IMR-90 (cell line): ENCODE results near the gene SBF2. TPM values are rescaled to one million over a fixed set of nuclear protein-coding genes. Genes with fewer than 3 reads are reported as not detected.

Experiments used
- ATAC-seq: fragments of 200-7000 bp; cut with Tn5 transposase; 2 replicates; pipeline ENCODE4 v1.9.1; 2020; ENCODE audit warnings: low read depth, mild to moderate bottlenecking, moderate library complexity
- BruUV-seq: library from RNA; stranded (reverse); fragments of 400-500 nt; replicated peaks from 2 replicates; lab custom pipeline; 2021; lab: Mats Ljungman, UMichigan
- CTCF ChIA-PET: fragments of 300-600 bp; formaldehyde crosslinking; extraction: SDS; loops from one replicate; lab custom pipeline; 2021; ENCODE audit warnings: antibody characterized with exemption; lab: Yijun Ruan, JAX
- POLR2A ChIA-PET: fragments of 300-600 bp; sonication (Branson Sonifier 250); formaldehyde crosslinking; loops from one replicate; lab custom pipeline; 2022; ENCODE audit warnings: antibody characterized with exemption; ENCODE audit not compliant: unreplicated experiment; lab: Charles Lee
- DNase-seq: peaks from one replicate; pipeline ENCODE4 v3.0.0; 2013
- H2AFZ ChIP-seq: replicated peaks from 2 replicates; pipeline ENCODE3; 2013; ENCODE audit warnings: low read length, mild to moderate bottlenecking; ENCODE audit not compliant: poor library complexity
- H2AK5ac ChIP-seq: 2 replicates; pipeline ENCODE4 v1.6.1; 2013; ENCODE audit warnings: low read depth, low read length, inconsistent platforms
- H2AK9ac ChIP-seq: replicated peaks from 2 replicates; pipeline ENCODE3; 2013; ENCODE audit warnings: mild to moderate bottlenecking, low read depth, low read length, moderate library complexity; ENCODE audit not compliant: poor library complexity
- H2BK120ac ChIP-seq: 2 replicates; pipeline ENCODE4 v1.6.1; 2013; ENCODE audit warnings: low read depth, low read length, inconsistent platforms
- H2BK15ac ChIP-seq: 3 replicates; pipeline ENCODE4 v1.6.1; 2013; ENCODE audit warnings: low read depth, low read length, inconsistent platforms
- H2BK20ac ChIP-seq: 2 replicates; pipeline ENCODE4 v1.6.1; 2013; ENCODE audit warnings: low read depth, mild to moderate bottlenecking, inconsistent platforms, low read length, moderate library complexity
- H2BK5ac ChIP-seq: 2 replicates; pipeline ENCODE4 v1.6.1; 2013; ENCODE audit warnings: mild to moderate bottlenecking, low read depth, low read length, inconsistent platforms; ENCODE audit not compliant: poor library complexity, severe bottlenecking
- H3K14ac ChIP-seq: replicated peaks from 2 replicates; pipeline ENCODE4 v1.6.1; 2013; ENCODE audit warnings: low read depth, low read length, inconsistent platforms
- H3K18ac ChIP-seq: 2 replicates; pipeline ENCODE4 v1.6.1; 2013; ENCODE audit warnings: low read depth, low read length, control low read depth
- H3K23ac ChIP-seq: 2 replicates; pipeline ENCODE4 v1.6.1; 2013; ENCODE audit warnings: low read depth, low read length, inconsistent platforms
- H3K27ac ChIP-seq: 2 replicates; pipeline ENCODE4 v1.5.1; 2013; ENCODE audit warnings: mild to moderate bottlenecking, control low read depth, low read length; ENCODE audit not compliant: insufficient read depth
- H3K27me3 ChIP-seq: 2 replicates; pipeline ENCODE4 v1.6.1; 2013; ENCODE audit warnings: low read length; ENCODE audit not compliant: control insufficient read depth, insufficient read depth
- H3K36me3 ChIP-seq: 2 replicates; pipeline ENCODE4 v1.6.1; 2013; ENCODE audit warnings: low read length, mixed read lengths; ENCODE audit not compliant: control insufficient read depth, insufficient read depth
- H3K4ac ChIP-seq: 2 replicates; pipeline ENCODE4 v1.6.1; 2013; ENCODE audit warnings: low read depth, low read length, inconsistent platforms
- H3K4me1 ChIP-seq: 2 replicates; pipeline ENCODE4 v1.6.1; 2013; ENCODE audit warnings: low read length, mixed read lengths; ENCODE audit not compliant: control insufficient read depth, insufficient read depth
- H3K4me2 ChIP-seq: 2 replicates; pipeline ENCODE4 v1.6.1; 2013; ENCODE audit warnings: low read depth, mild to moderate bottlenecking, control low read depth, low read length, moderate library complexity
- H3K4me3 ChIP-seq: 2 replicates; pipeline ENCODE4 v1.5.1; 2013; ENCODE audit warnings: low read depth, mild to moderate bottlenecking, control low read depth, low read length, moderate library complexity; ENCODE audit not compliant: insufficient read depth
- H3K56ac ChIP-seq: 2 replicates; pipeline ENCODE4 v1.6.1; 2013; ENCODE audit warnings: low read length, inconsistent platforms; ENCODE audit not compliant: insufficient read depth; ENCODE audit errors: extremely low read depth
- H3K79me1 ChIP-seq, 2 experiments: 2 replicates each; pipeline ENCODE4 v1.6.1; 2013; ENCODE audit warnings: low read length in 2 of 2, inconsistent platforms in 1 of 2, low read depth in 1 of 2
- H3K9ac ChIP-seq: 2 replicates; pipeline ENCODE4 v1.6.1; 2013; ENCODE audit warnings: low read depth, low read length, control low read depth
- H3K9me1 ChIP-seq: 2 replicates; pipeline ENCODE4 v1.6.1; 2013; ENCODE audit warnings: low read length, inconsistent platforms; ENCODE audit not compliant: insufficient read depth
- H3K9me3 ChIP-seq: 2 replicates; pipeline ENCODE4 v1.6.1; 2013; ENCODE audit warnings: low read length; ENCODE audit not compliant: control insufficient read depth, insufficient read depth
- H4K20me1 ChIP-seq: 2 replicates; pipeline ENCODE4 v1.6.1; 2013; ENCODE audit warnings: low read length, inconsistent platforms; ENCODE audit not compliant: insufficient read depth
- H4K5ac ChIP-seq: 2 replicates; pipeline ENCODE4 v1.6.1; 2013; ENCODE audit warnings: mild to moderate bottlenecking, low read depth, low read length, control low read depth
- H4K8ac ChIP-seq, 2 experiments: 2 replicates each; pipeline ENCODE4 v1.6.1; 2013; ENCODE audit warnings: low read depth in 2 of 2, low read length in 2 of 2, control low read depth in 1 of 2, inconsistent platforms in 1 of 2
- H4K91ac ChIP-seq: 2 replicates; pipeline ENCODE4 v1.6.1; 2013; ENCODE audit warnings: low read depth, low read length, inconsistent platforms; ENCODE audit not compliant: insufficient read depth
- FOS ChIP-seq: fragments of 150-350 bp; IDR thresholded peaks from 2 replicates; pipeline ENCODE4 v1.6.1; 2016; ENCODE audit warnings: low read depth, low read length
- NFE2L2 ChIP-seq: fragments of 150-350 bp; IDR thresholded peaks from 2 replicates; pipeline ENCODE4 v1.6.1; 2016; ENCODE audit warnings: low read depth, mild to moderate bottlenecking, low read length
- RAD21 ChIP-seq: IDR thresholded peaks from 2 replicates; pipeline ENCODE4 v1.6.1; 2012; ENCODE audit warnings: low read length, improper control_type of control experiment
- SMC3 ChIP-seq: fragments of 150-350 bp; IDR thresholded peaks from 2 replicates; pipeline ENCODE4 v1.6.1; 2016; ENCODE audit warnings: low read depth, mild to moderate bottlenecking, antibody characterized with exemption, low read length, moderate library complexity
- WGBS, 2 experiments: methylation state at CpG; one replicate each; pipeline versions ENCODE4 v1.1.5 to v1.1.7; 2013; ENCODE audit warnings: missing lambda C conversion rate in 2 of 2; ENCODE audit not compliant: insufficient read length in 1 of 2; ENCODE audit errors: extremely low coverage in 2 of 2; 5-methylcytosine and 5-hydroxymethylcytosine counted together
- dilution Hi-C: fragments of 300-500 bp; cut with HindIII; formaldehyde crosslinking; loops from one replicate; pipeline ENCODE4 v1.14.3; 2018; ENCODE audit warnings: low sequenced_read_pairs; ENCODE audit not compliant: unreplicated experiment
- in situ Hi-C: fragments of 300-500 bp; cut with MboI; formaldehyde crosslinking; loops from 3 replicates; pipeline ENCODE4 v1.14.3; 2019; ENCODE audit warnings: low sequenced_read_pairs, inconsistent platforms, mixed read lengths
- intact Hi-C: fragments of 100-400 bp; cut with micrococcal nuclease; formaldehyde crosslinking; loops from 2 replicates; pipeline ENCODE4 v1.10.0; 2022
- polyA plus RNA-seq, 3 experiments: library from polyadenylated mRNA; depleted of rRNA; stranded (reverse); fragments of >200 nt; gene quantifications; 2 replicates each; pipeline ENCODE4 v1.2.3, GENCODE V29; 2012; ENCODE audit warnings: low replicate concordance in 1 of 3
- total RNA-seq: library from RNA; depleted of rRNA; stranded (reverse); fragments of >200 nt; gene quantifications from 2 replicates; pipeline ENCODE4 v1.2.3, GENCODE V29; 2012

The SBF2 gene
- total and polyA plus RNA-seq, 2 of the 4 experiments (the other 2 are of a cell fraction), result 23.8 to 51.8 TPM

- H3K4ac ChIP-seq, result peak overlapping the region; percentile 99
- H2BK5ac ChIP-seq, result peak overlapping the region; percentile 43
- peak overlapping the region; percentile 99 for H2AK5ac ChIP-seq
- CTCF ChIA-PET, result no interaction called here
- peak overlapping the region; percentile 93 for H4K91ac ChIP-seq
- dilution Hi-C loops, result no loop called here
- peak overlapping the region; percentile 34; the same call in 1 of the 2 replicates for H3K14ac ChIP-seq
- H3K18ac ChIP-seq, result peak overlapping the region; percentile 31; the same call in 1 of the 2 replicates
- H3K27ac ChIP-seq, result no peak overlapping the region
- no peaks in the 10 kb centered on the region for H3K27me3 ChIP-seq
- in situ Hi-C loops, result loop anchor here (25.0 kb wide), 1 partner anchor 205 kb away; no protein-coding TSS in a partner anchor
- H4K20me1 ChIP-seq, result peaks cover 3% of the 10 kb centered on the region; the same call in 1 of the 2 replicates
- H2AK9ac ChIP-seq, result no peak overlapping the region
- TF ChIP-seq RAD21, result no peak
- TF ChIP-seq FOS, result no peak
- TF ChIP-seq NFE2L2, result no peak
- TF ChIP-seq SMC3, result no peak
- no peak overlapping the region for H3K23ac ChIP-seq
- H3K56ac ChIP-seq, result no peak overlapping the region
- H3K4me1 ChIP-seq, result peaks cover 48% of the 10 kb centered on the region
- peak overlapping the region; percentile 96; the same call in 2 of the 3 replicates for H2BK15ac ChIP-seq
- ATAC-seq (no peak), DNase-seq (no peak)
- H2BK120ac ChIP-seq, result peak overlapping the region; percentile 98
- no peak overlapping the region for H3K4me3 ChIP-seq
- H4K8ac ChIP-seq, result peak overlapping the region; percentile 29 to 64; a peak in 2 of 4 replicates
- no peak overlapping the region for H3K4me2 ChIP-seq
- BruUV-seq, result no TSS peak
- WGBS, 2 experiments, result 100% methylated on average over 2 of the region's 6 CpGs; no CpG with 5 or more reads in 1 of the 2 experiments
- POLR2A ChIA-PET, result no interaction called here
- no peak overlapping the region for H2AFZ ChIP-seq
- intact Hi-C loops, result loop anchor here (5.0 to 10.0 kb wide), 3 partner anchors 368 to 980 kb away; no protein-coding TSS in a partner anchor
- H4K5ac ChIP-seq, result peak overlapping the region; percentile 43; the same call in 1 of the 2 replicates
- peaks cover 2% of the 10 kb centered on the region; the same call in 1 of the 2 replicates for H3K36me3 ChIP-seq
- no peak overlapping the region for H3K9ac ChIP-seq
- peaks cover 42% of the 10 kb centered on the region for H3K9me1 ChIP-seq
- peak overlapping the region; percentile 98 for H2BK20ac ChIP-seq
- peaks cover 9 to 56% of the 10 kb centered on the region in 2 experiments; a peak in 3 of 4 replicates for H3K79me1 ChIP-seq
- H3K9me3 ChIP-seq, result no peaks in the 10 kb centered on the region
Measured at GRCh38 chr11:9756878-9757277, 537.1 kb downstream of the SBF2 start.
